GM18907 (cell line): ENCODE results near the gene TECPR2.
"Not testable (repeated sequence)": the region's sequence is repeated elsewhere in the genome, so short reads cannot be mapped to it uniquely, and the experiment has no call there.

Experiments used
- ATAC-seq: cut with Tn5 transposase; IDR thresholded peaks from one replicate; pipeline ENCODE4 v1.9.1; 2021; ENCODE audit warnings: mild to moderate bottlenecking, moderate library complexity; ENCODE audit not compliant: unreplicated experiment

Gene TECPR2, protein sequence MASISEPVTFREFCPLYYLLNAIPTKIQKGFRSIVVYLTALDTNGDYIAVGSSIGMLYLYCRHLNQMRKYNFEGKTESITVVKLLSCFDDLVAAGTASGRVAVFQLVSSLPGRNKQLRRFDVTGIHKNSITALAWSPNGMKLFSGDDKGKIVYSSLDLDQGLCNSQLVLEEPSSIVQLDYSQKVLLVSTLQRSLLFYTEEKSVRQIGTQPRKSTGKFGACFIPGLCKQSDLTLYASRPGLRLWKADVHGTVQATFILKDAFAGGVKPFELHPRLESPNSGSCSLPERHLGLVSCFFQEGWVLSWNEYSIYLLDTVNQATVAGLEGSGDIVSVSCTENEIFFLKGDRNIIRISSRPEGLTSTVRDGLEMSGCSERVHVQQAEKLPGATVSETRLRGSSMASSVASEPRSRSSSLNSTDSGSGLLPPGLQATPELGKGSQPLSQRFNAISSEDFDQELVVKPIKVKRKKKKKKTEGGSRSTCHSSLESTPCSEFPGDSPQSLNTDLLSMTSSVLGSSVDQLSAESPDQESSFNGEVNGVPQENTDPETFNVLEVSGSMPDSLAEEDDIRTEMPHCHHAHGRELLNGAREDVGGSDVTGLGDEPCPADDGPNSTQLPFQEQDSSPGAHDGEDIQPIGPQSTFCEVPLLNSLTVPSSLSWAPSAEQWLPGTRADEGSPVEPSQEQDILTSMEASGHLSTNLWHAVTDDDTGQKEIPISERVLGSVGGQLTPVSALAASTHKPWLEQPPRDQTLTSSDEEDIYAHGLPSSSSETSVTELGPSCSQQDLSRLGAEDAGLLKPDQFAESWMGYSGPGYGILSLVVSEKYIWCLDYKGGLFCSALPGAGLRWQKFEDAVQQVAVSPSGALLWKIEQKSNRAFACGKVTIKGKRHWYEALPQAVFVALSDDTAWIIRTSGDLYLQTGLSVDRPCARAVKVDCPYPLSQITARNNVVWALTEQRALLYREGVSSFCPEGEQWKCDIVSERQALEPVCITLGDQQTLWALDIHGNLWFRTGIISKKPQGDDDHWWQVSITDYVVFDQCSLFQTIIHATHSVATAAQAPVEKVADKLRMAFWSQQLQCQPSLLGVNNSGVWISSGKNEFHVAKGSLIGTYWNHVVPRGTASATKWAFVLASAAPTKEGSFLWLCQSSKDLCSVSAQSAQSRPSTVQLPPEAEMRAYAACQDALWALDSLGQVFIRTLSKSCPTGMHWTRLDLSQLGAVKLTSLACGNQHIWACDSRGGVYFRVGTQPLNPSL (N-terminal part only)

DNA sequence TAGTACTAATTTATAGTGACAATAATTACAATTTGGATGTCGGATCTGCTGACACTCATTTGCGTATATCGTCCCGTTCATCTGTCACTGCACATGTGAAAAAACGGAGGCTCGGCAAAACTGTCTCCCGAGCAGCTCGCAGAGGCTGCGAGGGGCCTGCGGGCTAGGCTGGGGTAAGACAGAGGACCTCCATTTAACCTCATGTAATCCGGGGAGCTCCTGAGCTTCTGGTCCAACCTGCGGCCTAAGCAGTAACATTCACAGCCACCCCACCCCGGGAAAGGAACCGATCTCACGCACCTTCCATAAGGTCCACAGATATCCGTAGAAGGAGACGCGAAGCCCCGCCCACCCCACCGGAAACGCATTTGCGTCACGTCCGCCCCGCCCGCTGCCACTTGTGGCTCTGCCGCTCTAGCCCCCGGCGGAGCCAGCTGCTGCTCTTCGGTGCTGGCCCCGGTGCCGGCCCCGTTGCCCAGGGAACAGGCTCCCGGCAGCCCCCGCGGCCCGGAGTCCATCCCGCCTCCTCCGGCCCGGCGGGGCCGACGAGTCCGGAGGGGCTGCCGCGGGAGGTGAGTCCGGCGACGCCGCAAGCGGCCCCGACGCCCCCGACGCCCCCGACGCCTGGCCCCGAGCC is at the start of gene TECPR2, which contains the start of gene CINP:
Gene TECPR2 (plus strand): TSS at position 397 of the 637 bp plus-strand sequence. CDS start 13,781 bp downstream, outside the sequence.
Gene CINP (minus strand): TSS at position 346 of the 637 bp plus-strand sequence. CDS start 39 bp downstream, at position 307.
- peak; percentile 85 for ATAC-seq

GRCh38 chr14:102314242-102315011 is 48.3 kb upstream of the TECPR2 start:
- peak; percentile 57 for ATAC-seq

- ATAC-seq: no peak
Observed at GRCh38 chr14:102315121-102315520, 47.6 kb upstream of the TECPR2 start.

DNA sequence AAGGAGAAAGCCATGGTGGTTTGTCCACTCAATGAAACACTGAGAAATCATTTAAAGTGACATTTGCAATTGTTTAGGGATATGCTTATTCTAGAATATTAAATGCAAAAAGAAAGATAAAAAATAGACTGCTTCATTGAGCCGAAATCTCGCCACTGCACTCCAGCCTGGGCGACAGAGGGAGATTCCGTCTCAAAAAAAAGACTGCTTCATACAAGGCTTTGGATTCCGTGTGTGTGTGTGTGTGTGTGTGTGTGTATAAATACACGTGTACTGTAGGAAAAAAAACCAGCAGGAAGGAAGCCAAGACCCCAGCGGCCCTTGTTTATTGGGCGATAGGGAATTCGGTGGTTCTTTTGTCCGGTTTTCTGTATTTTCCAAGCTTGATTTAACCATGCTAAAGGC is 46.4 kb upstream of the TECPR2 start:
- ATAC-seq: no peak

DNA sequence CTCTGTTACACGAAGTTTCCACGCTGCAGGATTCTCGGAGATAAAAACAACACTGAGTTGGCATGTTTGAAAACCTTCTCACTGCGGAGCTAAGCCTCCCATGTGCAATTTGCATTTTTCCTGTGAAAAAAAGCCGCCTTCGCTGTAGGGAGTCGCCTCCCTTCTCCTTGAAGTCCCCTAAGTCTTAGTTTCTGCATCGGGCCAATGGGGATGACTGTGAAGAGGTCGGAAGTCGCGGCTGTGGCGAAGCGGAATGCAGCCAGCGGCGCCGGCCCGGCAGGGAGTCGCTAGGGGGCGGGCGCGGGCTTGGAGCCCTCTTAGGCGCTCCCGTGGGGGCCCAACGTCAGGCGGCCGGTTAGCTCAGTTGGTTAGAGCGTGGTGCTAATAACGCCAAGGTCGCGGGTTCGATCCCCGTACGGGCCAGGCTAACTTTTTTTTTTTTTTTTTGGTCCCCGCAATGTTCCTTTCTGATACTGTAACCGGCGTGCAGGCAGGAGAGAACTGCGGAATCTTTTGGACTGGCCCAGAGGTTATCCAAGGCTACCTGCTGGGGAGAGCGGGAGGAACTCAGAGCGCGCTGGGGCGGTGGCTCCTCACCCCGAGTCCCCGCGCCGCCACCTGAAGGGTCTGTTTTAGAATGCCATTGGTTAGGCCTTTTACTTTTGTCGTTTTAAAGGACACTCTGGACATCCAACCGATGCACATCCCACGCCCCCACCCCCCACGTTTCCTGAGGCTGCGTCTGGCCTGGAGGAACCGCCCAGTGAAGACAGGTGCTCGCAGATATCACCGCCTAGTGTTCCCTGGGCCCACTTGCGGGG is 45.8 kb upstream of the TECPR2 start:
- peak; percentile 66 for ATAC-seq

DNA sequence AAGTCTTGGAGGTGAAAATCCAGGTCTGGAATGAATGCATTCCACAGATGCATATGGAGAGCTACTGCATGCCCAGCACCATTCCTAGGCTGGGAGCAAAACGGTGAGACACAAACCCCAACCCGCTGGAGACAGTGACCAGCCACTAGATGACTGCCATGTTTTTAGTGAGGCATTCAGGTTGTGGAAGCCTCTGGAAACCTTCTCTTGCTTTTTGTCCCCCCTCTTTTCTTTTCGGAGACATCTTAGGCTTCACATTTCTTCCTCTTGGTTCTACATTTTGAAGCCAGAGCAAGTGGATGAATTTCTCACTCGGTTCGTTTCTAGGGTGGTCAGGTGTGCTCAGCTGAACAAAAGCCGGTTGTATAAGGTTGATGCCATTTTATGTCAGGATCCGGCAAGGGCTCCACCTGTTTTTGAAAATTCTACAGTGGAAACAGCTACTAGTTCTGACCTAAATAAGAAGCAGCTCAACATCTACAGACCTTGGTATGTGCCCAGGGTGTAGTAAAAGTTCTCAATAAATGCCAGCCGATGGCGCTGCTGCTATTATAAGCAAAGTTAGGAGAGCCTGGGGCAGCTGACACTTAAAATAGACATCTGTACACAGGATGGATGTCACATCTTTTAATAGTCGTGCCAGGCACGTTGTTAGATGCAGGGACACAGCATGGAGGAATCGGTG is 45.0 kb upstream of the TECPR2 start:
- no peak for ATAC-seq

GRCh38 chr14:102318781-102319276 is 43.9 kb upstream of the TECPR2 start:
- no peak for ATAC-seq

GRCh38 chr14:102319351-102320032 is 43.2 kb upstream of the TECPR2 start, which contains the start of gene ZNF839:
ZNF839 (plus strand) TSS chr14:102319746; CDS start chr14:102319766, 20 bp downstream.
- ATAC-seq: peak; percentile 62

GRCh38 chr14:102320033-102320660 is 42.6 kb upstream of the TECPR2 start:
- ATAC-seq: peak; percentile 22

- ATAC-seq: no peak
Observed at GRCh38 chr14:102320671-102321455, 41.9 kb upstream of the TECPR2 start.

- no peak for ATAC-seq
Observed at GRCh38 chr14:102321456-102322422, 41.0 kb upstream of the TECPR2 start.

GRCh38 chr14:102323102-102323501 is 39.6 kb upstream of the TECPR2 start:
- ATAC-seq: no peak

GRCh38 chr14:102325791-102326345 is 36.9 kb upstream of the TECPR2 start:
- ATAC-seq: no peak

GRCh38 chr14:102326583-102326982 is 36.2 kb upstream of the TECPR2 start:
- no peak for ATAC-seq

- not testable (repeated sequence) for ATAC-seq
Observed at GRCh38 chr14:102329381-102329780, 33.4 kb upstream of the TECPR2 start.
